ENCODE results near the gene TRIM32.

- TF ChIP-seq CTCF (IDR thresholded peaks at IDR 0.05) (no peak), POLR2A (IDR thresholded peaks at IDR 0.05) (no peak)
Measured at GRCh38 chr9:116706310-116707290, 19.5 kb downstream of the TRIM32 start.

Data from upper lobe of left lung (tissue), 4 donors.